NCI-H526 (cell line): Measurements from ENCODE around the gene TAS2R30.
"Not testable (repeated sequence)": the region's sequence is repeated elsewhere in the genome, so short reads cannot be mapped to it uniquely, and the experiment has no call there.

Source experiments
- DNase-seq, 2 experiments: peaks; one replicate each; lab custom pipeline; 2025; lab: John Stamatoyannopoulos, UW

The TAS2R30 gene

DNA sequence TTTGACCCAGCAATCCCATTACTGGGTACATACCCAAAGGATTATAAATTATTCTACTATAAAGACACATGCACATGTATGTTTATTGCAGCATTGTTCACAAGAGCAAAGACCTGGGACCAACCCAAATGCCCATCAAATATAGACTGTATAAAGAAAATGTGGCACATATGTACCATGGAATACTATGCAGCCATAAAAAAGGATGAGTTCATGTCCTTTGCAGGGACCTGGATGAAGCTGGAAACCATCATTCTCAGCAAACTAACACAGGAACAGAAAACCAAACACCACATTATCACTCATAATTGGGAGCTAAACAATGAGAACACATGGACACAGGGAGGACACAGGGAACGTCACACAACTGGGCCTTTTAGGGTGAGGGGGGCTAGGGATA is 20.3 kb downstream of the TAS2R30 start:
- DNase-seq: not testable (repeated sequence)

DNA sequence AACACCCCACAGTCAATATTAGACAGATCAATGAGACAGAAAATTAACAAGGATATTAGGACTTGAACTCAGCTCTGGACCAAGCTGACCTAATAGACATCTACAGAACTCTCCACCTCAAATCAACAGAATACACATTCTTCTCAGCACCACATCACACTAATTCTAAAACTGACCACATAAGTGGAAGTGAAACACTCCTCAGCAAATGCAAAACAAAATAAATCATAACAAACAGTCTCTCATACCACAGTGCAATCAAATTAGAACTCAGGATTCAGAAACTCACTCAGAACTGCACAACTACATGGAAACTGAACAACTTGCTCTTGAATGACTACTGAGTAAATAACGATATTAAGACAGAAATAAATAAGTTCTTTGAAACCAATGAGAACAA is 23.2 kb downstream of the TAS2R30 start:
- DNase-seq: not testable (repeated sequence)

DNA sequence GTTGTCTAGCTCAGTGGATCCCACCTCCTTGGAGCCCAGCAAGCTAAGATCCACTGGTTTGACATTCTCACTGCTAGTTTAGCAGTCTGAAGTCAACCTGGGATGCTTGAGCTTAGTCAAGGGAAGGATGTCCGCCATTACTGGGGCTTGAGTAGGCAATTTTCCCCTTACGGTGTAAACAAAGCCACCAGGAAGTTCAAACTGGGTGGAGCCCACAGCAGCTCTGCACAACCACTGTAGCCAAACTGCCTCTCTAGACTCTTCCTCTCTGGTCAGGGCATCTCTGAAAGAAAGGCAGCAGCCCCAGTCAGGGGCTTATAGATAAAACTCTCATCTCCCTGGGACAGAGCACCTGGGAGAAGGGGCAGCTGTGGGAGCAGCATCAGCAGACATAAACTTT is 25.6 kb downstream of the TAS2R30 start:
- no peak for DNase-seq

DNA sequence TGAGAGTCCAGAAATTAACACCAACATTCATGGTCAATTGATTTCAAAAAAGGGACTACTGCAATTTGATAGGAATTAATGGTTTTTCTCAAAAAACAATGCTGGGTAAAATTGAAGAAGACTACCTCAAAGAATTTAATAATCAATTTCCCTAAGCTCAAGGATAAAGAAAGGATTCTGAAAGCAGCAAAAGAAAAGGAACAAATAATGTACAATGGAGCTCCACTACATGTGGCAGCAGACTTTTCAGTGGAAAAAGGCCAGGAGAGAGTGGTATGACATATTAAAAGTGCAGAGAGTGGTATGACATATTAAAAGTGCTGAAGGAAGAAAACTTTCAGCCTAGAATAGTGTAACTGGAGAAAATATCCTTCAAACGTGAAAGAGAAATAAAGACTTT is 26.7 kb downstream of the TAS2R30 start:
- no peak for DNase-seq

DNA sequence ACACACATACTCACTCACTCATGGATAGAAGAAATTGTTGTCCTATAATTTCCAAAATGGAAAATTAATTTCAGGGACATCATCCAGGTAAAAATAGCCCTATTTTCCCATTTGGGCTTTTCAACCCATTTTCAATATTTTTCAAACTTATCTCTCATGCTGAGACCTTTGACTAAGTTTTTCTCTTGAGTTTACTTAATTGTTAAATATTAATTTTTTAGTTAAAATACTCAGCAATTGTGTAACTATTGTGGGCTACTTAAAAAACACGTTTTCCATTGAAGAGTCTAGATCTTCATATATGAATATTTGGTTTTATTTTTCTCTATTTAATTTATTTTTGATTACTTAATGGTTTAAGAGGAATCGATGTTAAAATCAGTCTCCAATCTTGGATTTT is 28.2 kb downstream of the TAS2R30 start:
- DNase-seq: no peak

GRCh38 chr12:11105546-11105945 is 28.9 kb downstream of the TAS2R30 start:
- no peak for DNase-seq

- DNase-seq: not testable (repeated sequence)
These were observed 39.5 kb downstream of the TAS2R30 start for GRCh38 chr12:11094910-11095309.

DNA sequence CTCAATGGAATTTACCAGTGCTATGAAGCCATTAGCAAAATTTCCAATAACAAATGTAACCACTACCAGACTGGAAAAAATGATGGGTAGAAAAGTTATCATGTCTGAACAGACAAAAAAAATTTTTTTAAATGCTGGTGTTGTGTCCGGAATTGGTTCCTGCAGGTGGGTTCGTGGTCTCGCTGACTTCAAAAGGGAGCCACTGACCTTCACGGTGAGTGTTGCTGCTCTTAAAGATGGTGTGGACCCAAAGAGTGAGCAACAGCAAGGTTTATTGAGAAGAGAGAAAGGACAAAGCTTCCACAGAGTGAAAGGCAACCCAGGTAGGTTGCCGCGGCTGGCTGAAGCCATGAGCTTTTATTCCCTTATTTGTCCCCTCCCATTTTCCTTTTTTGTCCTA is 42.3 kb downstream of the TAS2R30 start, which contains the start of gene TAS2R43:
Gene TAS2R43, minus strand, starts transcription at position 186 of the 400 bp plus-strand sequence. Its CDS starts 84 bp downstream, at position 102.
- no peak for DNase-seq

- DNase-seq: no peak
These were observed 45.2 kb downstream of the TAS2R30 start for GRCh38 chr12:11089246-11089645.

- no peak for DNase-seq
These were observed 49.0 kb downstream of the TAS2R30 start for GRCh38 chr12:11085419-11085818.
